OCI-LY3 (cell line): ENCODE measurements around the gene LRFN4.

Experiments used
- CTCF ChIP-seq: fragments of 200-600, 300-600 bp; sonication (generic); IDR thresholded peaks from 2 replicates; pipeline ENCODE4 v1.5.1; 2014; ENCODE audit warnings: antibody characterized with exemption, low read length, low read depth
- EZH2phosphoT487 ChIP-seq: fragments of 200-600 bp; shearing (Covaris generic); IDR thresholded peaks from 2 replicates; pipeline ENCODE4 v1.6.1; 2018; ENCODE audit warnings: antibody characterized with exemption, mixed run types, low read depth

DNA sequence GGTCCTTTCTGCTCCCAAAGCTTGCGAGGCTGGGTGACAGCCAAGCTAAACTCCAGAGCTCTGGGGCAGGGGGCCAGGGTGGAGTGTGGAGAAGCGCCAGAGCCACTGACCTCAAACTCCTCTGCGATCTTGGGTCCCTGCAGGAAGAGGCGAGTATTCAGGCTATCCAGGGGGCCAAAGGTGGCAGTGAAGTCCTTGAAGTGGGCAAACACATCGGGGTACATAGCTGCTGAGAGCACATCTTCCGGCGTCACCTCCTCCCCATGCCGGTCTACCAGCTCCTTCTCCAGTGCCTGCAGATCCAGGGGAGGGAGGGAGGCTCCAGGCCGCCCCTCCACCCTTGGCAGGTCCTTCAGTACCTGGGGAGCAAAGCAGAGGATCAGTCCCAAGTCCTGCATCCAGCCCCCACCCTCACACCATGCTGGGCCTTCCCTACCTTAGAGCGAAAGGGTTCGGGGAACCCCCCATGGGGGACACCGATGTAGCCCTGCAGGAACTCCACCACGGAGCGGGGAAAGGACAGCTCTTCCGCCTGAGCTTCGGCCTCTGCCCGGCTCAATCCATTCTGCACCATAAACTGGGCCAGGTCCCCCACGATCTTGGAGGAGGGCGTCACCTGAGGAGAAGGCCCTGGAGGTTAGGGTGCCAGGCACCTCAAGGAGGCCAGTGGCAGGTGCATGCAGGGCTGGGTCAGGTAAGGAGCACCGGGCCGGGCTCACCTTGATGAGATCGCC lies 7.2 kb upstream of the LRFN4 start:
- TF ChIP-seq CTCF (no peak), EZH2phosphoT487 (no peak)
